Esophagus muscularis mucosa (tissue), 4 donors: Measurements from ENCODE around the gene NIT2. TPM values are rescaled to one million over a fixed set of nuclear protein-coding genes. Genes with fewer than 3 reads are reported as not detected.

Source experiments
- DNase-seq: peaks from one replicate; pipeline ENCODE4 v3.0.0-alpha.2; 2017; ENCODE audit errors: extremely low spot score
- H3K27ac ChIP-seq, 4 donors: fragments of 200-600 bp; sonication (generic); replicated peaks in 1 of 4; 1 replicate in 3 of 4; 2 replicates in 1 of 4; pipeline ENCODE4 v1.5.1; 2016 to 2019; ENCODE audit warnings: mild to moderate bottlenecking in 1 of 4
- H3K27me3 ChIP-seq, 4 donors: fragments of 200-600 bp; sonication (generic); one replicate each; pipeline versions ENCODE4 v1.5.1 to v1.6.0; 2016 to 2019
- H3K36me3 ChIP-seq, 4 donors: fragments of 200-600 bp; sonication (generic); one replicate each; pipeline ENCODE4 v1.5.1; 2016 to 2019
- H3K4me1 ChIP-seq, 4 donors: fragments of 200-600 bp; sonication (generic); one replicate each; pipeline ENCODE4 v1.5.1; 2016 to 2019
- H3K4me3 ChIP-seq, 4 donors: fragments of 200-600 bp; sonication (generic); 1 replicate in 2 of 4; 2 replicates in 2 of 4; pipeline ENCODE4 v1.5.1; 2016 to 2019; ENCODE audit warnings: mild to moderate bottlenecking in 4 of 4, moderate library complexity in 1 of 4
- H3K9me3 ChIP-seq, 4 donors: fragments of 200-600 bp; sonication (generic); 1 replicate in 3 of 4; 2 replicates in 1 of 4; pipeline ENCODE4 v1.5.1; 2016 to 2019
- EP300 ChIP-seq: sonication (generic); formaldehyde crosslinking; IDR thresholded peaks from one replicate; pipeline ENCODE4 v1.6.1; 2017; ENCODE audit warnings: antibody characterized with exemption
- POLR2A ChIP-seq: fragments of 450-650 bp; IDR thresholded peaks from one replicate; pipeline ENCODE4 v1.6.1; 2017; ENCODE audit warnings: antibody characterized with exemption, moderate library complexity, mild to moderate bottlenecking, low read depth
- POLR2AphosphoS5 ChIP-seq, 2 donors: sonication (generic); formaldehyde crosslinking; IDR thresholded peaks; one replicate each; pipeline ENCODE4 v1.6.1; 2017; ENCODE audit warnings: antibody characterized with exemption in 2 of 2
- WGBS: methylation state at CpG from one replicate; pipeline ENCODE4 v1.1.5; 2018; 5-methylcytosine and 5-hydroxymethylcytosine counted together
- intact Hi-C: fragments of 100-400 bp; cut with DNase I; formaldehyde crosslinking; loops from one replicate; pipeline ENCODE4 v1.15.1; 2023
- total RNA-seq, 4 donors: library from RNA; depleted of rRNA; stranded (reverse); fragments of >200 nt; gene quantifications; one replicate each; pipeline versions ENCODE4 v1.1.0 to v1.2.1, GENCODE V29; 2016
- TF ChIP-seq, protein P1 (sequence below), 3 experiments: fragments of 200-600 bp in 2 of 3; fragments of 450-650 bp in 1 of 3; sonication (generic) in 2 of 3; IDR thresholded peaks; one replicate each; pipeline ENCODE4 v1.5.1; 2017 to 2019; ENCODE audit warnings: antibody characterized with exemption in 3 of 3, mild to moderate bottlenecking in 2 of 3, moderate library complexity in 1 of 3

NIT2 gene
- total RNA-seq, 4 donors from 2014 or later: 15.6 to 34.1 (median 18.5) TPM

DNA sequence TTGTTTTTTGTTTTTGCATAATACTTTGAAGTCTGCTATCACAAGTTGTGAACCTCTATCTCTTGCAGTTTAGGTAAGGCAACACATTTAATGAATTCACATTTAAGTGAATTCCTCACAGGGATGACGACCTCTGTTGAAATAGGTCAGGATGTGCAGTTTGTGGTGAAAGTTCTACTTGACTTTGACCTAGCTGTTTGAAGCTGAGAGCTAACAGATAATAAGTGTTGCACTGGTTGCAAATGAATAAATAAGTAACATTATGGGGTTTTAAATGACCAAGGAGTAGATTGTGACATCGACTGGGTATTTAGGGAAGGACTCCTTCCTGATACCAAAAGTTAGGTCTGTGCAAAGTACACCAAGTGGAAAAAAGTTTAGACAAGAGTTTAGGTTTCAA lies 23.9 kb downstream of the NIT2 start:
- no peak for DNase-seq
- Histone ChIP-seq H3K27ac (no peak overlapping the region), H3K4me1 (no peaks in the 10 kb centered on the region), H3K27me3 (no peaks in the 10 kb centered on the region), H3K9me3 (peaks cover 0 to 4% (median 0%) of the 10 kb centered on the region in 4 donors), H3K4me3 (no peak overlapping the region), H3K36me3 (peaks cover 13 to 91% (median 53%) of the 10 kb centered on the region in 4 donors)
- WGBS: 98% methylated on average over 2 of the region's 2 CpGs
- intact Hi-C loops: no loop called here
- TF ChIP-seq POLR2AphosphoS5 (IDR thresholded peaks at IDR 0.05): no peak
- TF ChIP-seq EP300: no peak
- TF ChIP-seq, protein P1, sequence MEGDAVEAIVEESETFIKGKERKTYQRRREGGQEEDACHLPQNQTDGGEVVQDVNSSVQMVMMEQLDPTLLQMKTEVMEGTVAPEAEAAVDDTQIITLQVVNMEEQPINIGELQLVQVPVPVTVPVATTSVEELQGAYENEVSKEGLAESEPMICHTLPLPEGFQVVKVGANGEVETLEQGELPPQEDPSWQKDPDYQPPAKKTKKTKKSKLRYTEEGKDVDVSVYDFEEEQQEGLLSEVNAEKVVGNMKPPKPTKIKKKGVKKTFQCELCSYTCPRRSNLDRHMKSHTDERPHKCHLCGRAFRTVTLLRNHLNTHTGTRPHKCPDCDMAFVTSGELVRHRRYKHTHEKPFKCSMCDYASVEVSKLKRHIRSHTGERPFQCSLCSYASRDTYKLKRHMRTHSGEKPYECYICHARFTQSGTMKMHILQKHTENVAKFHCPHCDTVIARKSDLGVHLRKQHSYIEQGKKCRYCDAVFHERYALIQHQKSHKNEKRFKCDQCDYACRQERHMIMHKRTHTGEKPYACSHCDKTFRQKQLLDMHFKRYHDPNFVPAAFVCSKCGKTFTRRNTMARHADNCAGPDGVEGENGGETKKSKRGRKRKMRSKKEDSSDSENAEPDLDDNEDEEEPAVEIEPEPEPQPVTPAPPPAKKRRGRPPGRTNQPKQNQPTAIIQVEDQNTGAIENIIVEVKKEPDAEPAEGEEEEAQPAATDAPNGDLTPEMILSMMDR (IDR thresholded peaks at IDR 0.05): no peak
- TF ChIP-seq POLR2A: no peak

DNA sequence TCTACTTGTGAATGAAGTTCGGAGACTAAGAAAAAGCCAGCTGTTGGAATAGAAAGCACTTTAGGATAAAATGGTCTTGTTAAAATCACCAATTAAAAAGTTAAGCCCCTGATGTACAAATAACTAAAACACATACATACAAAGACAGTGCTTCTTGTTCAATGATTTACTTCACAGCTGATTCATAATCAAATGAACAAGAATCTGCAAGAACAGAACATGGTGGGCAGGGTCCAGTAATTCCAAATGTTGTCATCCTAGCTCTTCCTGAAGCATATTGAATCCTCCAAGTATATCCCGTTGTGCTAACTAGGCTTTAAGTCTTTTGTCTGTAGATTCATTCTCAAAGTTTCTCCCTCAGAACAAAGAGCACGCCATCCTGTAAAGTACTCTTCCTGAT lies 24.5 kb downstream of the NIT2 start:
- no peak for DNase-seq
- Histone ChIP-seq H3K27ac (no peak overlapping the region), H3K36me3 (peaks cover 13 to 91% (median 55%) of the 10 kb centered on the region in 4 donors), H3K4me1 (no peaks in the 10 kb centered on the region), H3K27me3 (no peaks in the 10 kb centered on the region), H3K9me3 (peaks cover 0 to 4% (median 0%) of the 10 kb centered on the region in 4 donors), H3K4me3 (no peak overlapping the region)
- intact Hi-C loops: no loop called here
- TF ChIP-seq, protein P1 (IDR thresholded peaks at IDR 0.05): no peak
- TF ChIP-seq POLR2AphosphoS5 (IDR thresholded peaks at IDR 0.05) (no peak), EP300 (no peak), POLR2A (no peak)
- WGBS: 100% methylated on average over 3 of the region's 3 CpGs

DNA sequence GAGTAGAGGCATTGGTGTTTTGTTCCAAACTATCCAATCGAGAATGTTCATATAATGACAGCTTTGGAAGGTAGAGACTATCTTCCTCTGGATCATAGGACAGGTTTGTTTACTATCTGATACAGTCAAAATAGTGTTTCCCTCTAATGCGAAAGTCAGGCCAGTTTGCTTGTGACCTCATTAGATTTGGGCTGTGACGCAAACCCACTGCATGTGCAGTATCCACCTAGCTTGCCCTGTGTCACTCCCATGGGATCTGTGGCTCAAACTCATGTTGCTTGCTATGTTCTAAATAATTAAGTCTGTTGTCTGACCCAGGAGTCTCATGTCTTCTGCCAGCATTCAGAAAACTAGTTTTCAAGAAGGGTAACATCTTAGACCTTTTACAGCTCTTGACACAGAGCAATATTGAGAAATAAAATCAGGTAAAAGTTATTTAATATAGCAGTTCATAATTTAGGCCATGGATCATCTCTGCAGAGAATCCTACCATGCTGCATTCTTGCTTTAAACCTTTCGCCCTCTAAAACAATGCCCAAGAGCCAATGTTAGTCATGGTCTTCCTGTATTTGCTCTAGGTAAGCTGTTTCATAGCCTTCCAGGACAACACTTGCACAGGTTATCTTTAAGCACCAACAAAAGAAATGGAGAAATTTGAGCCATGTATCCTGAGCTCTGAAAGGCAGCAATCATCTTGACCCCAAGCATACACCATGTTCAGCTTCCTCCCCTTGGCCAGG lies 26.4 kb downstream of the NIT2 start:
- Histone ChIP-seq H3K4me3 (no peak overlapping the region), H3K4me1 (no peaks in the 10 kb centered on the region), H3K27ac (no peak overlapping the region), H3K36me3 (peaks cover 9 to 91% (median 52%) of the 10 kb centered on the region in 4 donors), H3K27me3 (no peaks in the 10 kb centered on the region), H3K9me3 (peaks cover 0 to 4% (median 0%) of the 10 kb centered on the region in 4 donors)
- DNase-seq: no peak
- WGBS: 91% methylated on average over 4 of the region's 4 CpGs
- TF ChIP-seq POLR2AphosphoS5 (IDR thresholded peaks at IDR 0.05) (no peak), POLR2A (no peak), EP300 (no peak)
- TF ChIP-seq, protein P1 (IDR thresholded peaks at IDR 0.05): no peak
- intact Hi-C loops: no loop called here

DNA sequence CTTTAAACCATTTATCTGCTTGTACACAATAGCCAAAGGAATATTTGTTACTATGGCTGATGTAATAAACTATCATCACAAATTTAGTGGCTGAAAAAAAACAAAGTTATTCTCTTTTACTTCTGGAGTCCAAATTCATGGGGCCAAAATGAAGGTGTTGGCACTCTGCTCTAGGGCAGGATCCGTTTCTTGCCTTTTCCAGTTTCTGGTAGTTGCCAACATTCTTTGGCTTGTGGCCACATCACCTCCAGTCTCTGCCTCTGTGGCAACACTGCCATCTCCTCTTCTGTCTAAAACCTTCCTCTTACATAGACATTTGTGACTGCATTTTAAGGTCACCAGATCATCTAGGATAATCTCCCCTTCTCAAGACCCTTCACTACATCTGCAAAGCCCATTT lies 27.3 kb downstream of the NIT2 start:
- Histone ChIP-seq H3K27ac (no peak overlapping the region), H3K27me3 (no peaks in the 10 kb centered on the region), H3K36me3 (peaks cover 7 to 95% (median 55%) of the 10 kb centered on the region in 4 donors), H3K4me3 (no peak overlapping the region), H3K4me1 (no peaks in the 10 kb centered on the region), H3K9me3 (peaks cover 0 to 4% (median 0%) of the 10 kb centered on the region in 4 donors)
- intact Hi-C loops: no loop called here
- TF ChIP-seq POLR2A (no peak), POLR2AphosphoS5 (IDR thresholded peaks at IDR 0.05) (no peak), EP300 (no peak)
- TF ChIP-seq, protein P1 (IDR thresholded peaks at IDR 0.05): no peak
- 74% methylated on average over 1 of the region's 1 CpG for WGBS
- no peak for DNase-seq
